ENCODE results near the gene HOXB5. TPM values are rescaled to one million over a fixed set of nuclear protein-coding genes. Genes with fewer than 3 reads are reported as not detected.
A peak's percentile ranks its signal among the peaks of the same experiment; 100 is the strongest.

HOXB5 gene
- total and polyA plus RNA-seq, 9 donors: 0.04 to 2.8 (median 0.49) TPM; not detected in 1

DNA sequence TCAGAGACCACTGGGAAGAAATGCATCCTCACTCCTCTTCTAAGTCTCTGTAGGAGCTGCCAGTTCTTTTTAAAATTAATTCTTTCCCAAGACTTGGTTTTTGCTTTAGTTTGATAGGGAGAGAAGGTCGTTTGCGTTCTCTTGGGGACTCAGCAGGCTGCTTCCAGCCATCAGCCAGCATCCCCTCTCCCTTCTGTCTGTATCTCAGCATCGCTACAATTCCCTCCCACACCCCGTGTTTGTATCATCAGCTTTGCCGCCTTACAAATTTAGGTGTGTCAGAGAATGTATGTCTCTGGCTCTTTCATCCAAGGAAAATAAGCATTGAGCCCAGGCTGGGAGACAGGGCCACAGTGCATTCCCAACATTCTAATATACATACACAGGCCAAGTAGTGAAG lies 5.8 kb upstream of the HOXB5 start:
- no peak for DNase-seq
- H3K4me3 ChIP-seq: no peak overlapping the region
- peaks cover 2% of the 10 kb centered on the region for H3K27me3 ChIP-seq
- 39 to 63% (median 44%) methylated on average over 5 of the region's 5 CpGs for WGBS, 3 donors
- H3K36me3 ChIP-seq: no peaks in the 10 kb centered on the region
- no peaks in the 10 kb centered on the region for H3K4me1 ChIP-seq (ENCODE audit: insufficient read depth)
- peaks cover 0 to 15% of the 10 kb centered on the region in 2 donors for H3K9me3 ChIP-seq
- intact Hi-C loops (cut with DNase I): loop anchor here in 1 of 4 donors (10.0 kb wide), 1 partner anchor 245 kb away; no protein-coding TSS in a partner anchor
- H3K27ac ChIP-seq: no peak overlapping the region
- no peak for TF ChIP-seq CTCF (IDR thresholded peaks at IDR 0.05)
- TF ChIP-seq POLR2A (IDR thresholded peaks at IDR 0.05): no peak
- TF ChIP-seq EP300 (IDR thresholded peaks at IDR 0.05): no peak

DNA sequence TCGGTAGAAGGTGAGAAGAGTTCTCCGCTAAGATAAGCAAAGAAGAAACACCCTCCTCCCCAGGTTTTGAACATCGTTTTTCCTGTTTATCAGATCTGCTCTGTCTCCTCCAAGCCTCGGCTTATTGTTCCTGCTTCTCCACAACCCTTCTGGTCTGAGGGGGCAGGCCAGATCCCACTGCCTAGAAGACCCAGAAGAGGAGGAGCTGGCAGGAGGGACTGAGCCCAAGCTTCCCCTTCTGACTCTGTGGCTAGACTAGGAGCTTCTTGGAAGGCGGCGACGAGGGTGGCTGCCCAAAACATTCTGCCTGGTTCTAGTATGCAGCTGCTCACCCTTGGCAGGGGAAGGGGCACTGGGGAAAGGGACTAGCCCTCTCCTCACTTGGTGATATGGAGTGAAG lies 5.2 kb upstream of the HOXB5 start:
- no peak for DNase-seq
- H3K36me3 ChIP-seq: no peaks in the 10 kb centered on the region
- WGBS, 3 donors: 15 to 31% (median 18%) methylated on average over 7 of the region's 7 CpGs
- H3K4me3 ChIP-seq: no peak overlapping the region
- no peak for TF ChIP-seq CTCF (IDR thresholded peaks at IDR 0.05)
- TF ChIP-seq EP300 (IDR thresholded peaks at IDR 0.05): no peak
- TF ChIP-seq POLR2A (IDR thresholded peaks at IDR 0.05): no peak
- no peak overlapping the region for H3K27ac ChIP-seq
- H3K27me3 ChIP-seq: peaks cover 2% of the 10 kb centered on the region
- H3K9me3 ChIP-seq: peaks cover 0 to 16% of the 10 kb centered on the region in 2 donors
- H3K4me1 ChIP-seq (ENCODE audit: insufficient read depth): no peaks in the 10 kb centered on the region
- intact Hi-C loops (cut with DNase I): loop anchor here in 1 of 4 donors (10.0 kb wide), 1 partner anchor 244 kb away; no protein-coding TSS in a partner anchor

DNA sequence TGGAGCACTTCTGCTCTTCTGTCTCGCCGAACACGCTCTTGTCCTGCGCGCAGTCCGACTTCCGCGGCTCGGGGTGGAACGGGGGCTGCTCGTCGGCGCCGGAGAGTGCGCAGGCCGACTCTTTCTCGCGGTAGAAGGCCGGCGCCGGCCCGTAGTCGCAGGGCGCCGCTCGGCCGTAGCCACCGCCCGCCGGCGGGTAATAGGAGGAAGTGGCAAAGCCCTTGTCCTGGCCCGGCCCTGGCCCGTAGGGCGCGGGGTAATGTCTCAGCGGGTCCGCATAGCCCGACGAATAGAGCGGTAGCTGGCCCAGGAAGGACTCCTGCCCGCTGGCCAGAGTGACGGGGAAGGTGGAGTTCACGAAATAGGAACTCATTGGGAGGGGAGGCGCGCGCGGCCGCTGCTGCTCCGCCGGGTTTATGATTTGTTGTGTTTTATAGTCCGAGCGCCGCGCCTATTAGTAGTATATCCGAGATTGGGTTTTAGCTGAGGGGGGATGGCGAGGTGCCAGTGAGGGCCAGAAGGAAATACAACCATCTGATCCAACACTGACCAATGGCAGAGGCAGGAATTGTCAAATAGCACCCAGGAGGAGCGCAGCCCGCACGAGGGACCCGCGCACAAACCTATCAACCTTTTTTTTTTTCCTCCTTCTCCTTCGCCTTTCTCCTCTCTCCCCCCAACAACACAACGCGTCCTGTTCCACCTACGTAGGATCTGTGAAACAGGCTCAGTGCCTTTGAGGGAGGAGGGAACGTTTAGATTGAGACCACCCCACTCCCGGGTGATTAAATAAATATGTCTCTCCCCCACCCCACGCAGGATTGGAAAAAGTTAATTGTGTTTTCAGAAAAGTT lies 4.4 kb upstream of the HOXB5 start:
- DNase-seq: no peak
- Histone ChIP-seq H3K27ac (no peak overlapping the region), H3K36me3 (no peaks in the 10 kb centered on the region), H3K4me1 (ENCODE audit: insufficient read depth) (no peaks in the 10 kb centered on the region), H3K27me3 (peaks cover 2% of the 10 kb centered on the region), H3K9me3 (peaks cover 0 to 12% of the 10 kb centered on the region in 2 donors), H3K4me3 (peak overlapping the region; percentile 38)
- intact Hi-C loops (cut with DNase I): loop anchor here in 1 of 4 donors (10.0 kb wide), 1 partner anchor 243 kb away; no protein-coding TSS in a partner anchor
- 1 to 2% (median 1%) methylated on average over 64 to 68 of the region's 68 CpGs for WGBS, 3 donors
- TF ChIP-seq POLR2A (IDR thresholded peaks at IDR 0.05) (no peak), CTCF (IDR thresholded peaks at IDR 0.05) (no peak), EP300 (IDR thresholded peaks at IDR 0.05) (no peak)

DNA sequence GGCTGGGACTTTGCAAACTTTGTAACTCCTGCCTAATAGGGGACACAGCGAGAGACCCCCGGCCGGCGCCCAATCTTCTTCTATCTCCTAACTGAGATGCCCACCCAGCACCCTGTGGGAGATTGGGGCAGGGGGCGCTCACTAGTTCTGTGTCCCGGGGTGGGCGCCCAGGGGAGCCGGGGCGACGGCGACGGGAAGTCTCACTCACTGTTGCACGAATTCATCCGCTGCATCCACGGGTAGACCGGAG lies 3.9 kb upstream of the HOXB5 start:
- no peaks in the 10 kb centered on the region for H3K36me3 ChIP-seq
- no peaks in the 10 kb centered on the region for H3K4me1 ChIP-seq (ENCODE audit: insufficient read depth)
- TF ChIP-seq CTCF (IDR thresholded peaks at IDR 0.05) (no peak), EP300 (IDR thresholded peaks at IDR 0.05) (no peak)
- H3K27me3 ChIP-seq: peaks cover 2% of the 10 kb centered on the region
- H3K27ac ChIP-seq: no peak overlapping the region
- peaks cover 0 to 8% of the 10 kb centered on the region in 2 donors for H3K9me3 ChIP-seq
- intact Hi-C loops (cut with DNase I): loop anchor here in 1 of 4 donors (10.0 kb wide), 1 partner anchor 243 kb away; no protein-coding TSS in a partner anchor
- WGBS, 3 donors: 3 to 5% (median 4%) methylated on average over 16 of the region's 16 CpGs
- H3K4me3 ChIP-seq: peak overlapping the region; percentile 38
- DNase-seq: no peak

All from ovary (tissue), 9 donors.